ENCODE results near the gene POC5. TPM values are rescaled to one million over a fixed set of nuclear protein-coding genes. Genes with fewer than 3 reads are reported as not detected.
A peak's percentile ranks its signal among the peaks of the same experiment; 100 is the strongest.

Gene POC5
- total and polyA plus RNA-seq, 2 donors from 2014 or later, result 6.1 to 12.1 TPM

DNA sequence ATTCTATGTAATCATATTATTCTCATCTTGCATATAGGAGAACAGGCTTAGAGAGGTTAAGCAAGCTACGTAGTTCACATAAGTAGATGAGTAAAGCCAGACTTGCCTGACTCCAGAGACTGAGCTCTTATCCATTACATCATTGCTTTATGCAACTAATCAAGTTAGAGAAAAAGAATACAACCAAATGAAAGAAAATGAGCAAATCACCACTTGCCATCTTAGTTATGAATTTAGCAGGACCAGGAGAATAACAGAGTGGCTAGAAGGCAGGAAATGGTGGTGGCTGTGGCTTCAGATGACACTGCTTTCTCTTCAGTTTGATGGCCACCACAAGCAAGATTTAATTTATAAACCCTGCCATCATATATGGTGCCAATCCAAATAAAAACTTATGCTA is 26.6 kb downstream of the POC5 start:
- intact Hi-C loops (cut with DNase I), result no loop called here
- DNase-seq (no peak), FAIRE-seq (no peak)
- Histone ChIP-seq H3K9me3 (ENCODE audit: control insufficient read depth in 2 of 3, insufficient read depth in 1 of 3, low read length in 3 of 3) (no peaks in the 10 kb centered on the region), H3K27me3 (ENCODE audit: control insufficient read depth, insufficient read depth, low read length) (no peaks in the 10 kb centered on the region), H3K9ac (ENCODE audit: low read length in 3 of 3) (no peak overlapping the region), H3K4me3 (ENCODE audit: low read length in 3 of 3) (no peak overlapping the region), H3K4me1 (ENCODE audit: control insufficient read depth in 2 of 3, insufficient read depth in 2 of 3, low read depth in 1 of 3, low read length in 3 of 3) (no peaks in the 10 kb centered on the region), H3K27ac (ENCODE audit: low read depth in 2 of 2, low read length in 2 of 2) (no peak overlapping the region), H3K36me3 (ENCODE audit: control insufficient read depth in 2 of 3, insufficient read depth in 3 of 3, low read length in 3 of 3) (peaks cover 0 to 3% (median 0%) of the 10 kb centered on the region in 3 donors)
- TF ChIP-seq, protein P1, sequence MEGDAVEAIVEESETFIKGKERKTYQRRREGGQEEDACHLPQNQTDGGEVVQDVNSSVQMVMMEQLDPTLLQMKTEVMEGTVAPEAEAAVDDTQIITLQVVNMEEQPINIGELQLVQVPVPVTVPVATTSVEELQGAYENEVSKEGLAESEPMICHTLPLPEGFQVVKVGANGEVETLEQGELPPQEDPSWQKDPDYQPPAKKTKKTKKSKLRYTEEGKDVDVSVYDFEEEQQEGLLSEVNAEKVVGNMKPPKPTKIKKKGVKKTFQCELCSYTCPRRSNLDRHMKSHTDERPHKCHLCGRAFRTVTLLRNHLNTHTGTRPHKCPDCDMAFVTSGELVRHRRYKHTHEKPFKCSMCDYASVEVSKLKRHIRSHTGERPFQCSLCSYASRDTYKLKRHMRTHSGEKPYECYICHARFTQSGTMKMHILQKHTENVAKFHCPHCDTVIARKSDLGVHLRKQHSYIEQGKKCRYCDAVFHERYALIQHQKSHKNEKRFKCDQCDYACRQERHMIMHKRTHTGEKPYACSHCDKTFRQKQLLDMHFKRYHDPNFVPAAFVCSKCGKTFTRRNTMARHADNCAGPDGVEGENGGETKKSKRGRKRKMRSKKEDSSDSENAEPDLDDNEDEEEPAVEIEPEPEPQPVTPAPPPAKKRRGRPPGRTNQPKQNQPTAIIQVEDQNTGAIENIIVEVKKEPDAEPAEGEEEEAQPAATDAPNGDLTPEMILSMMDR (IDR thresholded peaks at IDR 0.05; ENCODE audit: borderline replicate concordance, extremely low read depth, insufficient read depth), result no peak

DNA sequence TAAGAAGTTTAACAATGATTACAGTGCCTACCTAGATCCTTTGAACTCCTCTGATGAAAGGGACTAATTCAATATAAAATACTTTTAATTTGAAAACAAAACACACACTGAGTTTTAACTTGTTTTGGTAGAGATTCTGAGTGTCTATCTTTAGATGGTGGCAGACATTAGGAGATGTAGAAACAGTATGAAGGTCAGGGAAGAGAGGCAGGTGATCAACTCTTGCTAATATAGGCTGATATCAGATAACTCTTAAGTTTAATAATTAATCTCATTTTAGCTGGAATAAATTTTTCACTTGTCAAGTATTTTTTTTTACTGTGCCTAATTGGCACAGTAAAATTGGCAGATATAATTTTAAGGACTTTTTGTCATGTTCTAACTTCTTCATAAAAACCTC is 30.8 kb downstream of the POC5 start:
- DNase-seq (no peak), FAIRE-seq (no peak)
- H3K27ac ChIP-seq (ENCODE audit: low read depth in 2 of 2, low read length in 2 of 2), result no peak overlapping the region
- H3K9me3 ChIP-seq (ENCODE audit: control insufficient read depth in 2 of 3, insufficient read depth in 1 of 3, low read length in 3 of 3), result no peaks in the 10 kb centered on the region
- TF ChIP-seq, protein P1 (IDR thresholded peaks at IDR 0.05; ENCODE audit: borderline replicate concordance, extremely low read depth, insufficient read depth), result no peak
- no peak overlapping the region for H3K4me3 ChIP-seq (ENCODE audit: low read length in 3 of 3)
- H3K27me3 ChIP-seq (ENCODE audit: control insufficient read depth, insufficient read depth, low read length), result no peaks in the 10 kb centered on the region
- H3K36me3 ChIP-seq (ENCODE audit: control insufficient read depth in 2 of 3, insufficient read depth in 3 of 3, low read length in 3 of 3), result peaks cover 0 to 3% (median 2%) of the 10 kb centered on the region in 3 donors
- intact Hi-C loops (cut with DNase I), result no loop called here
- H3K4me1 ChIP-seq (ENCODE audit: control insufficient read depth in 2 of 3, insufficient read depth in 2 of 3, low read depth in 1 of 3, low read length in 3 of 3), result no peaks in the 10 kb centered on the region
- H3K9ac ChIP-seq (ENCODE audit: low read length in 3 of 3), result no peak overlapping the region

GRCh38 chr5:75685141-75685540 is 32.1 kb downstream of the POC5 start:
- DNase-seq, result peak in 1 of 5 donors; percentile 20
- no peak for FAIRE-seq
- TF ChIP-seq, protein P1 (IDR thresholded peaks at IDR 0.05; ENCODE audit: borderline replicate concordance, extremely low read depth, insufficient read depth), result no peak
- peaks cover 0 to 4% (median 3%) of the 10 kb centered on the region in 3 donors for H3K4me1 ChIP-seq (ENCODE audit: control insufficient read depth in 2 of 3, insufficient read depth in 2 of 3, low read depth in 1 of 3, low read length in 3 of 3)
- intact Hi-C loops (cut with DNase I), result no loop called here
- H3K9ac ChIP-seq (ENCODE audit: low read length in 3 of 3), result no peak overlapping the region
- no peaks in the 10 kb centered on the region for H3K27me3 ChIP-seq (ENCODE audit: control insufficient read depth, insufficient read depth, low read length)
- no peak overlapping the region for H3K27ac ChIP-seq (ENCODE audit: low read depth in 2 of 2, low read length in 2 of 2)
- H3K36me3 ChIP-seq (ENCODE audit: control insufficient read depth in 2 of 3, insufficient read depth in 3 of 3, low read length in 3 of 3), result peaks cover 0 to 3% (median 2%) of the 10 kb centered on the region in 3 donors
- H3K9me3 ChIP-seq (ENCODE audit: control insufficient read depth in 2 of 3, insufficient read depth in 1 of 3, low read length in 3 of 3), result no peaks in the 10 kb centered on the region
- no peak overlapping the region for H3K4me3 ChIP-seq (ENCODE audit: low read length in 3 of 3)
